Parathyroid adenoma (tissue), 2 donors: ENCODE measurements around the gene CBLB.

ENCODE experiments used
- H2AFZ ChIP-seq: fragments of 300-600 bp; sonication (generic); one replicate; pipeline ENCODE4 v1.7.0; 2017; ENCODE audit warnings: antibody characterized with exemption, mild to moderate bottlenecking
- H3K27ac ChIP-seq: fragments of 300-600 bp; sonication (generic); one replicate; pipeline ENCODE4 v1.7.0; 2017
- H3K27me3 ChIP-seq: fragments of 300-600 bp; sonication (generic); one replicate; pipeline ENCODE4 v1.7.0; 2017; ENCODE audit warnings: low read length; ENCODE audit not compliant: control insufficient read depth, insufficient read depth
- H3K36me3 ChIP-seq: fragments of 300-600 bp; sonication (generic); one replicate; pipeline ENCODE4 v1.7.0; 2017; ENCODE audit warnings: low read length; ENCODE audit not compliant: control insufficient read depth, insufficient read depth
- H3K4me1 ChIP-seq: fragments of 300-600 bp; sonication (generic); one replicate; pipeline ENCODE4 v1.7.0; 2017; ENCODE audit warnings: control low read depth
- H3K4me2 ChIP-seq: fragments of 300-600 bp; sonication (generic); one replicate; pipeline ENCODE4 v1.7.0; 2017; ENCODE audit warnings: low read length
- H3K4me3 ChIP-seq: fragments of 300-600 bp; sonication (generic); one replicate; pipeline ENCODE4 v1.7.0; 2017; ENCODE audit warnings: low read depth, low read length
- H3K79me2 ChIP-seq: fragments of 300-600 bp; sonication (generic); one replicate; pipeline ENCODE4 v1.7.0; 2017; ENCODE audit warnings: control low read depth
- H3K9ac ChIP-seq: fragments of 300-600 bp; sonication (generic); one replicate; pipeline ENCODE4 v1.7.0; 2017; ENCODE audit warnings: mild to moderate bottlenecking
- H3K9me3 ChIP-seq: fragments of 300-600 bp; sonication (generic); one replicate; pipeline ENCODE4 v1.7.0; 2017; ENCODE audit warnings: low read length; ENCODE audit not compliant: control insufficient read depth
- TF ChIP-seq, protein P1 (sequence below): fragments of 300-600 bp; sonication (generic); IDR thresholded peaks from one replicate; pipeline ENCODE4 v1.7.0; 2017; ENCODE audit warnings: antibody characterized with exemption, mild to moderate bottlenecking
- donor health status: primary hyperparathyroidism.

CBLB gene

DNA sequence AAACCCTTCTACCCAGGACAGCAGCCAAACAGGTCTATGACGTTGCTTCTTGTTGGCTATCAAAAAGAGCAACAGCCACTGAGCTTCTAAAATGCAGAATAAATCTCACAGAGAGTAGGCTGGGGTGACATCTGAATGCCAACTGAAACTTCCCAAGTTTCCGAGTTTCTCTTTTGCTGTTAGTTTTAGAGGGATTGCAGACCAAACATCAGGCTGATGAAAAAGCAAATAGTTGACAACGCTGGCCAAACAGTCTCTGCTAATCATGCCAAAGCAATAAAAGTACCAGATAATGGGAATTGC lies 670 bp upstream of the CBLB start:
- Histone ChIP-seq H3K4me2 (peak overlapping the region; percentile 80), H3K36me3 (no peaks in the 10 kb centered on the region), H3K27ac (peak overlapping the region; percentile 86), H3K4me3 (peak overlapping the region; percentile 97), H3K9me3 (no peaks in the 10 kb centered on the region), H3K9ac (no peak overlapping the region), H3K4me1 (peaks cover 6% of the 10 kb centered on the region), H3K27me3 (no peaks in the 10 kb centered on the region), H3K79me2 (peaks cover 7% of the 10 kb centered on the region), H2AFZ (peak overlapping the region; percentile 99)
- TF ChIP-seq, protein P1, sequence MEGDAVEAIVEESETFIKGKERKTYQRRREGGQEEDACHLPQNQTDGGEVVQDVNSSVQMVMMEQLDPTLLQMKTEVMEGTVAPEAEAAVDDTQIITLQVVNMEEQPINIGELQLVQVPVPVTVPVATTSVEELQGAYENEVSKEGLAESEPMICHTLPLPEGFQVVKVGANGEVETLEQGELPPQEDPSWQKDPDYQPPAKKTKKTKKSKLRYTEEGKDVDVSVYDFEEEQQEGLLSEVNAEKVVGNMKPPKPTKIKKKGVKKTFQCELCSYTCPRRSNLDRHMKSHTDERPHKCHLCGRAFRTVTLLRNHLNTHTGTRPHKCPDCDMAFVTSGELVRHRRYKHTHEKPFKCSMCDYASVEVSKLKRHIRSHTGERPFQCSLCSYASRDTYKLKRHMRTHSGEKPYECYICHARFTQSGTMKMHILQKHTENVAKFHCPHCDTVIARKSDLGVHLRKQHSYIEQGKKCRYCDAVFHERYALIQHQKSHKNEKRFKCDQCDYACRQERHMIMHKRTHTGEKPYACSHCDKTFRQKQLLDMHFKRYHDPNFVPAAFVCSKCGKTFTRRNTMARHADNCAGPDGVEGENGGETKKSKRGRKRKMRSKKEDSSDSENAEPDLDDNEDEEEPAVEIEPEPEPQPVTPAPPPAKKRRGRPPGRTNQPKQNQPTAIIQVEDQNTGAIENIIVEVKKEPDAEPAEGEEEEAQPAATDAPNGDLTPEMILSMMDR, result no peak

- Histone ChIP-seq H3K27ac (peak overlapping the region; percentile 86), H3K27me3 (no peaks in the 10 kb centered on the region), H3K79me2 (peaks cover 9% of the 10 kb centered on the region), H3K9me3 (no peaks in the 10 kb centered on the region), H2AFZ (peak overlapping the region; percentile 99), H3K4me1 (peaks cover 6% of the 10 kb centered on the region), H3K9ac (peak overlapping the region; percentile 98), H3K36me3 (no peaks in the 10 kb centered on the region), H3K4me3 (peak overlapping the region; percentile 97), H3K4me2 (peak overlapping the region; percentile 80)
- TF ChIP-seq, protein P1, result no peak
These were observed 426 bp downstream of the CBLB start for GRCh38 chr3:105868431-105868741.

DNA sequence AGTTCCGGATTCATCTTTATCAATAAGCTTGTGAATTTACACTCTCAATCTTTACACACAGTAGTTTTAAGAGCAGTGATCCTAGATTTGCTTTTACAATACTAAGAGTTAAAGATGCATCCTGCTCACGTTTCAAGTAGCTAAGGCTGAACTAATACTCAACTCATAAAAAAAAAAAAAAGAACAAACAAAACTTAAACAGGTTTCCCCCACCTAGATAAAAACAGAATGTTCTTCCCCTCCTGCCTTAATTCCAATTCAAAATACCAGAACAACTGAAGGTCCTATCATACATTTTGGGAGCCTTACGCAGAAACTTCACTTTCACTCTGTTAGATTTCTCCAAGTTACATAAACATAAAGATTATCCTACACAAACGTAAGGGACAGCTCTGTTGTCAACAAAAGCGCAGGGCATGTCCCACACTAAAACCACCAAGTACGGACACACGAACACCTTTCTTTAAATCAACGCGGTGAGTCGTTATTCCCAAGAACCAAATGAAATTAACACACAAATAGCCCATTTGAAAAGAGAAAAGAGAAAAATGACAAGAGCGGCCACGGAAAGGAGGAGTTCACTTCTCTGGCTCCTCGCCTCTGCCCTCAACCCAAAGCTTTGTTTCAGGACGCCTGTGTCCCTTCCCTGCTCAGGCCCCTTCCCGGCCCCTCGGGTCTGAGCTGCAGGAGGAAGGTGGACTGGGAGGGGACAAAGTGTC lies 941 bp downstream of the CBLB start:
- H3K9me3 ChIP-seq, result no peaks in the 10 kb centered on the region
- H3K36me3 ChIP-seq, result no peaks in the 10 kb centered on the region
- peaks cover 6% of the 10 kb centered on the region for H3K4me1 ChIP-seq
- TF ChIP-seq, protein P1, result no peak
- H3K9ac ChIP-seq, result peak overlapping the region; percentile 98
- peak overlapping the region; percentile 80 for H3K4me2 ChIP-seq
- H3K27me3 ChIP-seq, result no peaks in the 10 kb centered on the region
- peak overlapping the region; percentile 86 for H3K27ac ChIP-seq
- H2AFZ ChIP-seq, result peak overlapping the region; percentile 99
- H3K79me2 ChIP-seq, result peaks cover 9% of the 10 kb centered on the region
- H3K4me3 ChIP-seq, result peak overlapping the region; percentile 97

DNA sequence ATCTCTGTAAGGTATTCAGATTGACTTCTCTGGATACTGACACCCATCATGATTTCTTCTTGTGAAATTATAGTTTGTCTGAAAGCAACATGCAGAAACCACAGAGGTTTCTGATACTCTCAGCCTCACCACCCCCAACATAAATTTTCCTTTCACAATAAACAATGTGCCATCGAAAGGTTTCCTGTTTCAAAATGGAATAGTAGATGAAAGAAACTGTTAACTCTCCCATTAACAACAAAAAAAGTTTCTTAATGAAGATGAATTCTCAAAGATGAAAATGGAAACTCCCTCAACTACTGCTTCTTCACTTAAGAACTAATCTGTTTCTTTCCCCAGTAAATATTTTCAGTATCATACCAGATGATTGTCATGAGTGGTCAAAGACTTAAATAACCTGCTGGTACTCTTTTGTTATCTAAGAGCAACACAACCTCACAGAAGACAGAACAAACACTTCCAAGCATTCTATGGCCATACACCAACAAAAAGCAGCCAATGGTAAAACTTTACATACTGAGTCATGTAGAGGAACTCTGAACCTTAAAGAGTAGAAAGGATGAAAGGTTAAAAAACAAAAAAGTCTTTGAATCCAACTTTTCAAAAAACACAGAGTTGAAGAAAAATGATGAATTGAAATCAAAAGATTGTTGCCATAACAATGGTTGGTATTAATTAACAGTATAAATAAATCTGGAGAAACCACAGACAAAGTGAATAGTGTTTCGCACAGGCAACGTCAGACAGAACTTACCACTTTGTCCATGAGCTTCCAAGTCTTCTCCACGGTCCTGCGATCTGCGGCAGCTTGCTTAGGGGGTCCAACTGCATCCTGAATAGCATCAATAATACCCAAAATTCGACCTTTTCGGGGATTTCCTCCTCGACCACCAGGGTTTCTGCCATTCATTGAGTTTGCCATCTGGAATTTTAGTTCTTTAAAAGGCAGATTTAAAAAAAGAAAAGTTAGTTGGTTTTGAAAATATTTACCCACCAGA lies 1.9 kb downstream of the CBLB start:
- Histone ChIP-seq H3K4me3 (peak overlapping the region; percentile 97), H3K36me3 (no peaks in the 10 kb centered on the region), H3K27me3 (no peaks in the 10 kb centered on the region), H3K9me3 (no peaks in the 10 kb centered on the region), H3K27ac (peak overlapping the region; percentile 86), H3K4me2 (peak overlapping the region; percentile 80), H3K9ac (no peak overlapping the region), H2AFZ (no peak overlapping the region), H3K4me1 (peaks cover 6% of the 10 kb centered on the region), H3K79me2 (peaks cover 13% of the 10 kb centered on the region)
- TF ChIP-seq, protein P1, result no peak
